Progenitor cell of endocrine pancreas (in vitro differentiated cells): ENCODE data around the gene ITPRID1. TPM values are rescaled to one million over a fixed set of nuclear protein-coding genes. Genes with fewer than 3 reads are reported as not detected.

ENCODE experiments used
- DNase-seq: peaks from one replicate; pipeline ENCODE4 v3.0.0; 2021; ENCODE audit warnings: low spot score; ENCODE audit not compliant: unreplicated experiment
- H3K27ac Mint-ChIP-seq: 2 replicates; pipeline ENCODE4 v1.8.0; 2021; ENCODE audit warnings: mild to moderate bottlenecking, moderate library complexity, mixed read lengths
- H3K27me3 Mint-ChIP-seq: 2 replicates; pipeline ENCODE4 v1.8.0; 2021; ENCODE audit warnings: mixed read lengths
- H3K36me3 Mint-ChIP-seq: 2 replicates; pipeline ENCODE4 v1.8.0; 2022; ENCODE audit warnings: mixed read lengths; ENCODE audit not compliant: insufficient read depth
- H3K4me1 Mint-ChIP-seq: 2 replicates; pipeline ENCODE4 v1.8.0; 2021; ENCODE audit warnings: low read depth, mixed read lengths
- H3K4me3 Mint-ChIP-seq: 2 replicates; pipeline ENCODE4 v1.8.0; 2021; ENCODE audit warnings: low read depth, mild to moderate bottlenecking, moderate library complexity, mixed read lengths
- H3K9me3 Mint-ChIP-seq: 2 replicates; pipeline ENCODE4 v1.8.0; 2021; ENCODE audit warnings: low read depth, mixed read lengths
- CTCF ChIP-seq: fragments of 200-600 bp; sonication (generic); IDR thresholded peaks from one replicate; pipeline ENCODE4 v1.5.0; 2021; ENCODE audit warnings: antibody characterized with exemption, mild to moderate bottlenecking; ENCODE audit not compliant: unreplicated experiment
- total RNA-seq: library from RNA; stranded (reverse); gene quantifications from 2 replicates; pipeline ENCODE4 v1.2.1, GENCODE V29; 2021

ITPRID1 gene
- total RNA-seq, 1 donor from 2014 or later: 3.9 TPM

GRCh38 chr7:31553661-31554081, 39.8 kb downstream of the ITPRID1 start:
- no peaks in the 10 kb centered on the region for H3K27me3 Mint-ChIP-seq
- H3K9me3 Mint-ChIP-seq: peaks cover 9% of the 10 kb centered on the region
- H3K4me3 Mint-ChIP-seq: no peak overlapping the region
- peaks cover 32% of the 10 kb centered on the region for H3K4me1 Mint-ChIP-seq
- peak overlapping the region; percentile 80 for H3K27ac Mint-ChIP-seq
- H3K36me3 Mint-ChIP-seq: peaks cover 4% of the 10 kb centered on the region
- no peak for DNase-seq
- no peak for TF ChIP-seq CTCF

DNA sequence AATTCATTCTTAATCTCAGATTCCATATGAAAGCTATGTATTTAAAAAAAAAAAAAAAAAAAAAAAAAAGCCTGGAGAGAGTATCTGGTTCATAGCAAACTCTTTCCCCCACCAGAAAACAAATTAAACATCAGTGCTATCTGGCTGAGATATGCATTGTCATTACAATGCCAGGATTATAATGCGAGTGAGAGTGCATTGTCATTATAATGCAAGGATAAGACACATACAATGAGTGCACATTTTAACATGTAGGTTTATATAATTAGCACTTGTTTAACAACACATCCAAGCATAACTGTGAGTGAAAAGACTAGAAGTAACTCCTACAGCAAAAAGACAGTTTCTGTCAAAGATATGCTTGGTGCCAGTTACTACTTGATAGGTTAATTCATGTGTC, 48.1 kb downstream of the ITPRID1 start:
- no peak overlapping the region for H3K4me3 Mint-ChIP-seq
- H3K27me3 Mint-ChIP-seq: peaks cover 11% of the 10 kb centered on the region
- DNase-seq: no peak
- TF ChIP-seq CTCF: no peak
- H3K27ac Mint-ChIP-seq: no peak overlapping the region
- no peaks in the 10 kb centered on the region for H3K36me3 Mint-ChIP-seq
- peaks cover 13% of the 10 kb centered on the region for H3K4me1 Mint-ChIP-seq
- H3K9me3 Mint-ChIP-seq: peaks cover 4% of the 10 kb centered on the region

GRCh38 chr7:31563522-31563921, 49.6 kb downstream of the ITPRID1 start:
- Mint-ChIP-seq H3K36me3 (no peaks in the 10 kb centered on the region), H3K9me3 (no peaks in the 10 kb centered on the region), H3K27me3 (peaks cover 16% of the 10 kb centered on the region), H3K4me1 (peaks cover 13% of the 10 kb centered on the region), H3K4me3 (peak overlapping the region; percentile 6), H3K27ac (no peak overlapping the region)
- DNase-seq: no peak
- no peak for TF ChIP-seq CTCF

DNA sequence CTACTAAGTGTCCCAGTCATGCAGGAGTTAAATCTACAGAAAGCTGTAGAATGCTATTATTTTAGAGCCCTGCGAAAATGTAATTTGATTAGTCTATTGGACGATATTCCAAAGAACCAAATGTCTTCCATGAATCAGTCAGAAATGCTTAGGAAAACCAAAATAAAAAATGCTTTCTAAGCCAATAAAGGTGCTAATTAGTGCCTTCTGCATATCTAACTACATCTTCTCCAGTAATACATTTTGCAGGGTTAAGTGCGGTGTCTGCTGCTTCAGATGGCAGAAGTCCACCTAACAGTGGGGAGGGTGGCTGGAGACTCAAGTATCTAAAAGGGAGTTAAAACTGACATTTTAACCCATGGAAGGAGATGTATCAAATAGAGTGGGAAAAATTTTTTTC, 50.1 kb downstream of the ITPRID1 start:
- DNase-seq: no peak
- TF ChIP-seq CTCF: no peak
- peaks cover 13% of the 10 kb centered on the region for H3K4me1 Mint-ChIP-seq
- H3K27me3 Mint-ChIP-seq: peaks cover 16% of the 10 kb centered on the region
- no peaks in the 10 kb centered on the region for H3K36me3 Mint-ChIP-seq
- H3K9me3 Mint-ChIP-seq: no peaks in the 10 kb centered on the region
- H3K27ac Mint-ChIP-seq: no peak overlapping the region
- no peak overlapping the region for H3K4me3 Mint-ChIP-seq

DNA sequence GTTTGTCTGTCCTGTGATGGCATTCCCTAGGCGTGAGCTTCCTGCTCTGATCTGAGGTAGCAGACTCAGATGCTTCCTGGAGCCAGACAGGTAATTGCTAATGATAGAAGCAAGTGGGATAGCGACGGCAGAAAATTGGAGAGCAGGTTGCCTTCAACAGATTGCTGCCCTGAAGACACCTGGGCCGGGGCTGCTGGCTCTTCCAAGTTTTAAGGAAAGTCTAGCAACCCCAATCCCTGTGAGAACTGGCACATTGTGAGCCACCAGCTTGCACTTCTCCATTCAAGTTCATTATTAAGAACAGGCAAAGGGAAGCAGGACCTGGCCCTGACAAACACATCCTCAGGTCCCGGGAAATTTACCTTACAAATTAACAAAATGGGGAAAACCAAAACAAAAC, 50.8 kb downstream of the ITPRID1 start:
- Mint-ChIP-seq H3K9me3 (no peaks in the 10 kb centered on the region), H3K36me3 (no peaks in the 10 kb centered on the region), H3K27me3 (peaks cover 15% of the 10 kb centered on the region), H3K4me3 (no peak overlapping the region), H3K27ac (no peak overlapping the region), H3K4me1 (peaks cover 13% of the 10 kb centered on the region)
- TF ChIP-seq CTCF: no peak
- no peak for DNase-seq
